H9 (cell line): Measurements from ENCODE around the gene KISS1. TPM values are rescaled to one million over a fixed set of nuclear protein-coding genes. Genes with fewer than 3 reads are reported as not detected.

ENCODE experiments used
- DNase-seq: peaks from one replicate; pipeline ENCODE4 v3.0.0-alpha.2; 2017
- H2AFZ ChIP-seq: one replicate; pipeline ENCODE4 v1.6.1; 2013; ENCODE audit warnings: mild to moderate bottlenecking, low read length, control low read depth, moderate library complexity
- H2AK5ac ChIP-seq: 2 replicates; pipeline ENCODE4 v1.6.1; 2013; ENCODE audit warnings: low read length, control low read depth, mixed read lengths; ENCODE audit not compliant: insufficient read length
- H2BK120ac ChIP-seq: one replicate; pipeline ENCODE4 v1.6.1; 2013; ENCODE audit warnings: low read depth, mild to moderate bottlenecking, low read length, control low read depth, inconsistent platforms; ENCODE audit not compliant: poor library complexity, severe bottlenecking
- H2BK12ac ChIP-seq: 2 replicates; pipeline ENCODE4 v1.6.1; 2013; ENCODE audit warnings: low read length, control low read depth, mixed read lengths, low read depth; ENCODE audit not compliant: insufficient read length
- H2BK15ac ChIP-seq: 2 replicates; pipeline ENCODE4 v1.6.1; 2013; ENCODE audit warnings: low read depth, low read length, control low read depth
- H2BK20ac ChIP-seq: one replicate; pipeline ENCODE4 v1.6.1; 2013; ENCODE audit warnings: low read depth, mild to moderate bottlenecking, low read length, control low read depth, inconsistent platforms; ENCODE audit not compliant: poor library complexity, severe bottlenecking
- H2BK5ac ChIP-seq: 2 replicates; pipeline ENCODE4 v1.6.1; 2013; ENCODE audit warnings: low read length, control low read depth, mixed read lengths; ENCODE audit not compliant: insufficient read length
- H3K14ac ChIP-seq: 2 replicates; pipeline ENCODE4 v1.6.1; 2013; ENCODE audit warnings: low read length, control low read depth; ENCODE audit not compliant: insufficient read depth
- H3K18ac ChIP-seq: 2 replicates; pipeline ENCODE4 v1.6.1; 2013; ENCODE audit warnings: low read depth, mild to moderate bottlenecking, mixed read lengths, low read length, control low read depth; ENCODE audit not compliant: insufficient read length
- H3K23ac ChIP-seq: 2 replicates; pipeline ENCODE4 v1.6.1; 2013; ENCODE audit warnings: low read length, control low read depth, mixed read lengths, low read depth; ENCODE audit not compliant: insufficient read length
- H3K23me2 ChIP-seq: 2 replicates; pipeline ENCODE4 v1.6.1; 2013; ENCODE audit warnings: low read depth, mild to moderate bottlenecking, mixed read lengths, low read length, control low read depth; ENCODE audit not compliant: insufficient read length, poor library complexity, severe bottlenecking
- H3K27ac ChIP-seq: 2 replicates; pipeline ENCODE4 v1.5.1; 2013; ENCODE audit warnings: low read length, control low read depth, mixed read lengths, low read depth; ENCODE audit not compliant: insufficient read length
- H3K27me3 ChIP-seq: 2 replicates; pipeline ENCODE4 v1.6.1; 2013; ENCODE audit warnings: low read length, control low read depth, inconsistent platforms; ENCODE audit not compliant: insufficient read depth
- H3K4ac ChIP-seq: 2 replicates; pipeline ENCODE4 v1.6.1; 2013; ENCODE audit warnings: low read depth, mild to moderate bottlenecking, control low read depth, inconsistent platforms, low read length, moderate library complexity
- H3K4me1 ChIP-seq: 2 replicates; pipeline ENCODE4 v1.6.1; 2013; ENCODE audit warnings: low read length, control low read depth, inconsistent platforms; ENCODE audit not compliant: insufficient read depth
- H3K4me2 ChIP-seq: 2 replicates; pipeline ENCODE4 v1.6.1; 2013; ENCODE audit warnings: low read length, control low read depth, mixed read lengths; ENCODE audit not compliant: insufficient read length, insufficient read depth
- H3K56ac ChIP-seq: 2 replicates; pipeline ENCODE4 v1.6.1; 2013; ENCODE audit warnings: low read depth, mild to moderate bottlenecking, mixed read lengths, low read length, control low read depth; ENCODE audit not compliant: insufficient read length
- H3K79me1 ChIP-seq: 2 replicates; pipeline ENCODE4 v1.6.1; 2013; ENCODE audit warnings: low read depth, mild to moderate bottlenecking, moderate library complexity, low read length, control low read depth, inconsistent platforms; ENCODE audit not compliant: insufficient read depth, poor library complexity, severe bottlenecking
- H3K79me2 ChIP-seq: 2 replicates; pipeline ENCODE4 v1.6.1; 2013; ENCODE audit warnings: low read length, control low read depth, inconsistent platforms; ENCODE audit not compliant: insufficient read depth
- H3K9ac ChIP-seq: 2 replicates; pipeline ENCODE4 v1.6.1; 2013; ENCODE audit warnings: low read length, control low read depth, mixed read lengths; ENCODE audit not compliant: insufficient read length; ENCODE audit errors: extremely low read depth
- H3K9me3 ChIP-seq: one replicate; pipeline ENCODE4 v1.6.1; 2013; ENCODE audit warnings: low read depth, low read length, inconsistent platforms; ENCODE audit not compliant: control insufficient read depth
- H3T11ph ChIP-seq: one replicate; pipeline ENCODE4 v1.6.1; 2013; ENCODE audit warnings: mild to moderate bottlenecking, low read length, control low read depth, inconsistent platforms
- H4K20me1 ChIP-seq: one replicate; pipeline ENCODE4 v1.6.1; 2013; ENCODE audit not compliant: control insufficient read depth, insufficient read length, insufficient read depth
- H4K5ac ChIP-seq: 2 replicates; pipeline ENCODE4 v1.6.1; 2013; ENCODE audit warnings: low read depth, mild to moderate bottlenecking, mixed read lengths, low read length, control low read depth; ENCODE audit not compliant: insufficient read length
- H4K8ac ChIP-seq: replicated peaks from 2 replicates; pipeline ENCODE4 v1.6.1; 2013; ENCODE audit warnings: low read length, control low read depth, mixed read lengths, low read depth; ENCODE audit not compliant: insufficient read length
- H4K91ac ChIP-seq: 2 replicates; pipeline ENCODE4 v1.6.1; 2013; ENCODE audit warnings: low read depth, mild to moderate bottlenecking, moderate library complexity, mixed read lengths, low read length, control low read depth; ENCODE audit not compliant: insufficient read length
- H3K27ac Mint-ChIP-seq, 3 experiments: 2 replicates in 2 of 3; 3 replicates in 1 of 3; pipeline ENCODE4 v1.8.0; 2020 to 2021; ENCODE audit warnings: mixed read lengths in 3 of 3, mild to moderate bottlenecking in 1 of 3, moderate library complexity in 1 of 3
- H3K27me3 Mint-ChIP-seq: 2 replicates; pipeline ENCODE4 v1.8.0; 2021; ENCODE audit warnings: low read depth, mild to moderate bottlenecking, moderate library complexity, mixed read lengths
- H3K36me3 Mint-ChIP-seq, 3 experiments: 2 replicates in 2 of 3; 3 replicates in 1 of 3; pipeline ENCODE4 v1.8.0; 2020 to 2021; ENCODE audit warnings: low read depth in 3 of 3, mixed read lengths in 3 of 3; ENCODE audit not compliant: insufficient read depth in 1 of 3
- H3K4me1 Mint-ChIP-seq, 2 experiments: 2 replicates each; pipeline ENCODE4 v1.8.0; 2020; ENCODE audit warnings: mixed read lengths in 2 of 2
- H3K4me3 Mint-ChIP-seq, 2 experiments: 2 replicates in 1 of 2; 3 replicates in 1 of 2; pipeline ENCODE4 v1.8.0; 2020 to 2021; ENCODE audit warnings: mild to moderate bottlenecking in 2 of 2, mixed read lengths in 2 of 2, moderate library complexity in 1 of 2
- H3K9me3 Mint-ChIP-seq, 2 experiments: 2 replicates in 1 of 2; 3 replicates in 1 of 2; pipeline ENCODE4 v1.8.0; 2020; ENCODE audit warnings: mild to moderate bottlenecking in 2 of 2, mixed read lengths in 2 of 2, moderate library complexity in 1 of 2
- CTCF ChIP-seq: fragments of 200-600 bp; sonication (generic); conservative IDR thresholded peaks from 3 replicates; pipeline ENCODE4 v1.8.0; 2021; ENCODE audit warnings: antibody characterized with exemption, mild to moderate bottlenecking
- whole genome bisulfite sequencing: extraction: QIAGEN DNeasy Blood & Tissue Kit; methylation state at CpG from one replicate; pipeline ENCODE4 v1.1.7; 2013; ENCODE audit warnings: missing lambda C conversion rate, low lambda C conversion rate, mixed read lengths; ENCODE audit not compliant: insufficient read length; ENCODE audit errors: extremely low coverage; 5-methylcytosine and 5-hydroxymethylcytosine counted together
- total RNA-seq: library from RNA; stranded (reverse); gene quantifications from 2 replicates; pipeline ENCODE4 v1.2.1, GENCODE V29; 2021

KISS1 gene
- total RNA-seq, 1 experiment from 2014 or later, result 0.68 TPM

- Mint-ChIP-seq H3K27ac (no peak overlapping the region), H3K27me3 (peaks cover 23% of the 10 kb centered on the region), H3K4me3 (no peak overlapping the region), H3K36me3 (peaks cover 0 to 17% (median 8%) of the 10 kb centered on the region in 3 experiments; a peak in 5 of 7 replicates), H3K4me1 (no peaks in the 10 kb centered on the region), H3K9me3 (peaks cover 32 to 37% of the 10 kb centered on the region in 2 experiments)
- H3K18ac ChIP-seq, result no peak overlapping the region
- no peak overlapping the region for H4K91ac ChIP-seq
- H4K8ac ChIP-seq, result no peak overlapping the region
- no peak for DNase-seq
- H3K4ac ChIP-seq, result no peak overlapping the region
- no peak overlapping the region for H3K4me2 ChIP-seq
- H4K5ac ChIP-seq, result no peak overlapping the region
- H2AFZ ChIP-seq, result no peak overlapping the region
- H2AK5ac ChIP-seq, result no peak overlapping the region
- no peak overlapping the region for H2BK5ac ChIP-seq
- no peak overlapping the region for H3K56ac ChIP-seq
- no peak overlapping the region for H2BK15ac ChIP-seq
- no CpG with 5 or more reads among the region's 3 CpGs for WGBS
- no peak for TF ChIP-seq CTCF
- no peak overlapping the region for H2BK20ac ChIP-seq
- no peak overlapping the region for H2BK120ac ChIP-seq
- H3K79me1 ChIP-seq, result no peaks in the 10 kb centered on the region
- H3K23me2 ChIP-seq, result no peaks in the 10 kb centered on the region
- H3K4me1 ChIP-seq, result no peaks in the 10 kb centered on the region
- H3K79me2 ChIP-seq, result no peaks in the 10 kb centered on the region
- no peak overlapping the region for H3K27ac ChIP-seq
- no peak overlapping the region for H3K9ac ChIP-seq
- peaks cover 21% of the 10 kb centered on the region for H3K9me3 ChIP-seq
- H3K14ac ChIP-seq, result no peak overlapping the region
- no peaks in the 10 kb centered on the region for H4K20me1 ChIP-seq
- no peak overlapping the region for H2BK12ac ChIP-seq
- no peak overlapping the region for H3K23ac ChIP-seq
- no peaks in the 10 kb centered on the region for H3K27me3 ChIP-seq
- H3T11ph ChIP-seq, result no peak overlapping the region
Measured at GRCh38 chr1:204170494-204171155, 25.7 kb downstream of the KISS1 start.
